ENCODE results near the gene MFSD6. TPM values are rescaled to one million over a fixed set of nuclear protein-coding genes. Genes with fewer than 3 reads are reported as not detected.

The MFSD6 gene
- total RNA-seq, 2 donors from 2014 or later, result 1.2 to 3.2 TPM

DNA sequence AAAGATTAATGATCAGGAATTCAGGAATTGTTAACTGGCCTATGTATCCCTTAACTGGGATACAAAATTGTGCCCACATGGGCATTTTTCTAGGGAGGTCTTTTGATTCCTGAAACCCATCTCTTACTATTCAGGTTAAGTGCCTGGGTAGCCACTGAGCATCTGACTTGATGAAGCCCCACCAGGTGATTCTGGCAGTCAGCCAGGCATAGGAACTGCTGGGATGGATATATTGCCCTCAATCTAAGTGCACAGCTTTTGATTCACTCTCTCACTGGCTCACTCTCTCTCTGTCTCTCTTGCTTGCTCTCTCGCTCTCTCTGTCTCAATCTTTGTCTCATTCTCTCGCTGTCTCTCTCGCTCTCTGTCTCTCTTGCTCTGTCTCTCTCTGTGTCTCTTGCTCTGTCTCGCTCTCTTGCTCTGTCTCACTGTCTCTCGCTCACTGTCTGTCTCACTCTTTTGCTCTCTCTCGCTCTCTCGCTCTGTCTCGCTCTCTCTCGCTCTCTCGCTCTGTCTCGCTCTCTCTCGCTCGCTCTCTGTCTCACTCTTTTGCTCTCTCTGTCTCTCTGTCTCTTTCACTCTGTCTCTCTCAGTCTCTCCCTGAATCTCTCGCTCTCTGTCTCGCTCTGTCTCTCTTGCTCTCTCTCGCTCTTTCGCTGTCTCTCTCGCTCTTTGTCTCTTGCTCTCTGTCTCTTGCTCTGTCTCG is 42.5 kb upstream of the MFSD6 start:
- TF ChIP-seq CTCF (conservative IDR thresholded peaks at IDR 0.05), result no peak
- 90 to 94% methylated on average over 19 of the region's 19 CpGs for WGBS, 2 experiments (ENCODE audit: insufficient coverage in 1 of 2, insufficient read length in 1 of 2)

DNA sequence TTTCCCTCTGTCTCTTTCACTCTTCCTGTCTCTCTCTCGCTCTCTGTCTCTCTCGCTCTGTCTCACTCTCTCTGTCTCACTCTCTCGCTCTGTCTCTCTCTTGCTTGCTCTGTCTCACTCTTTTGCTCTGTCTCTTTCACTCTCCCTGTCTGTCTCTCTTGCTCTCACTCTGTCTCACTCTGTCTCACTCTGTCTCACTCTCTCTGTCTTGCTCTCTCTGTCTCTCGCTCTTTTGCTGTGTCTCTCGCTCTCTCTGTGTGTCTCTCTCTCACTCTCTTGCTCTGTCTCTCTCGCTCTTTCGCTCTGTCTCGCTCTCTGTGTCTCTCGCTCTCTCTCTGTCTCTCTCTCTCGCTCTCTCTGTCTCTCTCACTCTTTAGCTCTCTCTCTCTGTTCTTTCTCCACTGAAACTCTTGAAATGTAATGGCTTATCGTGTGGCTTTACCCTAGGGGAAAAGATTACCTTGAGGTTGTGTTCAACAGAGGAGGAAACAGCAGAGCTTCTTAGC is 41.9 kb upstream of the MFSD6 start:
- H3K4me3 ChIP-seq (ENCODE audit: low read length), result no peak overlapping the region
- WGBS, 2 experiments (ENCODE audit: insufficient coverage in 1 of 2, insufficient read length in 1 of 2), result 89 to 91% methylated on average over 11 of the region's 11 CpGs
- no peaks in the 10 kb centered on the region for H3K9me3 Mint-ChIP-seq
- H3K27ac ChIP-seq (ENCODE audit: low read depth, low read length), result no peak overlapping the region
- H3K27me3 Mint-ChIP-seq (ENCODE audit: insufficient read depth), result no peaks in the 10 kb centered on the region
- H3K27ac Mint-ChIP-seq, result no peak overlapping the region
- H3K9me3 ChIP-seq (ENCODE audit: control insufficient read depth, low read length), result no peaks in the 10 kb centered on the region
- no peak for DNase-seq
- no peak for TF ChIP-seq CTCF (conservative IDR thresholded peaks at IDR 0.05)
- no peak overlapping the region for H3K4me3 Mint-ChIP-seq
- H3K36me3 ChIP-seq (ENCODE audit: control insufficient read depth, insufficient read depth, low read length), result no peaks in the 10 kb centered on the region
- H3K27me3 ChIP-seq (ENCODE audit: control insufficient read depth, insufficient read depth, low read length, poor library complexity, severe bottlenecking), result peaks cover 7% of the 10 kb centered on the region
- H3K36me3 Mint-ChIP-seq (ENCODE audit: low read depth), result no peaks in the 10 kb centered on the region
- H3K4me1 Mint-ChIP-seq, result no peaks in the 10 kb centered on the region
- no peaks in the 10 kb centered on the region for H3K4me1 ChIP-seq (ENCODE audit: control insufficient read depth, insufficient read depth, low read length)
- H3K9ac ChIP-seq (ENCODE audit: extremely low read depth, low read length, poor library complexity, severe bottlenecking), result no peak overlapping the region

More for the DNA sequence above, 42.5 kb upstream of the MFSD6 start:
- H3K9me3 Mint-ChIP-seq, result no peaks in the 10 kb centered on the region
- Histone ChIP-seq H3K4me1 (ENCODE audit: control insufficient read depth, insufficient read depth, low read length) (no peaks in the 10 kb centered on the region), H3K27me3 (ENCODE audit: control insufficient read depth, insufficient read depth, low read length, poor library complexity, severe bottlenecking) (peaks cover 7% of the 10 kb centered on the region), H3K36me3 (ENCODE audit: control insufficient read depth, insufficient read depth, low read length) (no peaks in the 10 kb centered on the region), H3K27ac (ENCODE audit: low read depth, low read length) (no peak overlapping the region), H3K4me3 (ENCODE audit: low read length) (no peak overlapping the region), H3K9ac (ENCODE audit: extremely low read depth, low read length, poor library complexity, severe bottlenecking) (no peak overlapping the region), H3K9me3 (ENCODE audit: control insufficient read depth, low read length) (no peaks in the 10 kb centered on the region)
- no peak overlapping the region for H3K4me3 Mint-ChIP-seq
- no peak overlapping the region for H3K27ac Mint-ChIP-seq
- H3K4me1 Mint-ChIP-seq, result no peaks in the 10 kb centered on the region
- DNase-seq, result no peak
- no peaks in the 10 kb centered on the region for H3K27me3 Mint-ChIP-seq (ENCODE audit: insufficient read depth)
- H3K36me3 Mint-ChIP-seq (ENCODE audit: low read depth), result no peaks in the 10 kb centered on the region

- no peaks in the 10 kb centered on the region for H3K9me3 ChIP-seq (ENCODE audit: control insufficient read depth, low read length)
- no peak overlapping the region for H3K4me3 ChIP-seq (ENCODE audit: low read length)
- no peaks in the 10 kb centered on the region for H3K9me3 Mint-ChIP-seq
- TF ChIP-seq CTCF (conservative IDR thresholded peaks at IDR 0.05), result no peak
- H3K4me1 Mint-ChIP-seq, result no peaks in the 10 kb centered on the region
- H3K4me1 ChIP-seq (ENCODE audit: control insufficient read depth, insufficient read depth, low read length), result no peaks in the 10 kb centered on the region
- H3K4me3 Mint-ChIP-seq, result no peak overlapping the region
- H3K27me3 ChIP-seq (ENCODE audit: control insufficient read depth, insufficient read depth, low read length, poor library complexity, severe bottlenecking), result peaks cover 7% of the 10 kb centered on the region
- H3K36me3 Mint-ChIP-seq (ENCODE audit: low read depth), result no peaks in the 10 kb centered on the region
- no peak overlapping the region for H3K27ac ChIP-seq (ENCODE audit: low read depth, low read length)
- H3K36me3 ChIP-seq (ENCODE audit: control insufficient read depth, insufficient read depth, low read length), result no peaks in the 10 kb centered on the region
- 90 to 100% methylated on average over 3 of the region's 4 CpGs for WGBS, 2 experiments (ENCODE audit: insufficient coverage in 1 of 2, insufficient read length in 1 of 2)
- no peak overlapping the region for H3K27ac Mint-ChIP-seq
- no peaks in the 10 kb centered on the region for H3K27me3 Mint-ChIP-seq (ENCODE audit: insufficient read depth)
- no peak for DNase-seq
- no peak overlapping the region for H3K9ac ChIP-seq (ENCODE audit: extremely low read depth, low read length, poor library complexity, severe bottlenecking)
Observed at GRCh38 chr2:190367091-190367490, 41.1 kb upstream of the MFSD6 start.
